Sigmoid colon (tissue), 3 donors: ENCODE results near the gene LILRA2.
"Not testable (repeated sequence)": the region's sequence is repeated elsewhere in the genome, so short reads cannot be mapped to it uniquely, and the experiment has no call there.

ENCODE experiments used
- POLR2A ChIP-seq, 2 donors: fragments of 450-650 bp; IDR thresholded peaks; one replicate each; pipeline ENCODE4 v1.6.1; 2016; ENCODE audit warnings: antibody characterized with exemption in 2 of 2, mild to moderate bottlenecking in 2 of 2, moderate library complexity in 2 of 2
- TF ChIP-seq, protein P1 (sequence below), 4 experiments: fragments of 450-650 bp in 3 of 4; fragments of 200-600 bp in 1 of 4; IDR thresholded peaks; one replicate each; pipeline ENCODE4 v1.5.1; 2016 to 2019; ENCODE audit warnings: antibody characterized with exemption in 4 of 4, mild to moderate bottlenecking in 3 of 4, moderate library complexity in 2 of 4

DNA sequence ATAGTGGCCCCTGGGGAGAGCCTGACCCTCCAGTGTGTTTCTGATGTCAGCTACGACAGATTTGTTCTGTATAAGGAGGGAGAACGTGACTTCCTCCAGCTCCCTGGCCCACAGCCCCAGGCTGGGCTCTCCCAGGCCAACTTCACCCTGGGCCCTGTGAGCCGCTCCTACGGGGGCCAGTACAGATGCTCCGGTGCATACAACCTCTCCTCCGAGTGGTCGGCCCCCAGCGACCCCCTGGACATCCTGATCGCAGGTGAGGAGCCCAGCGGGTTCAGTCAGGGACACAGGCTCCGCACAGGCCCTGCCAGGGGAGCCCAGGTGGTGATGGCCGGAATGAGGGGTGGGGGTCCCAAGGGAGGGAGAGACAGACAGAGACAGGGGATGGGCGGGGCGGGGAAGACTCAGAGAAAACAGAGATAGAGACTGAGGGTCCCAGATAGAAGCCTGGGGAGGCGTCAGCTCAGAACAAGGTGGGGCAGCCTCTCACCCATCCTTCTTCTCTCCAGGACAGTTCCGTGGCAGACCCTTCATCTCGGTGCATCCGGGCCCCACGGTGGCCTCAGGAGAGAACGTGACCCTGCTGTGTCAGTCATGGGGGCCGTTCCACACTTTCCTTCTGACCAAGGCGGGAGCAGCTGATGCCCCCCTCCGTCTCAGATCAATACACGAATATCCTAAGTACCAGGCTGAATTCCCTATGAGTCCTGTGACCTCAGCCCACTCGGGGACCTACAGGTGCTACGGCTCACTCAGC lies 22.3 kb downstream of the LILRA2 start:
- TF ChIP-seq POLR2A (IDR thresholded peaks at IDR 0.05) = not testable (repeated sequence)
- TF ChIP-seq, protein P1, sequence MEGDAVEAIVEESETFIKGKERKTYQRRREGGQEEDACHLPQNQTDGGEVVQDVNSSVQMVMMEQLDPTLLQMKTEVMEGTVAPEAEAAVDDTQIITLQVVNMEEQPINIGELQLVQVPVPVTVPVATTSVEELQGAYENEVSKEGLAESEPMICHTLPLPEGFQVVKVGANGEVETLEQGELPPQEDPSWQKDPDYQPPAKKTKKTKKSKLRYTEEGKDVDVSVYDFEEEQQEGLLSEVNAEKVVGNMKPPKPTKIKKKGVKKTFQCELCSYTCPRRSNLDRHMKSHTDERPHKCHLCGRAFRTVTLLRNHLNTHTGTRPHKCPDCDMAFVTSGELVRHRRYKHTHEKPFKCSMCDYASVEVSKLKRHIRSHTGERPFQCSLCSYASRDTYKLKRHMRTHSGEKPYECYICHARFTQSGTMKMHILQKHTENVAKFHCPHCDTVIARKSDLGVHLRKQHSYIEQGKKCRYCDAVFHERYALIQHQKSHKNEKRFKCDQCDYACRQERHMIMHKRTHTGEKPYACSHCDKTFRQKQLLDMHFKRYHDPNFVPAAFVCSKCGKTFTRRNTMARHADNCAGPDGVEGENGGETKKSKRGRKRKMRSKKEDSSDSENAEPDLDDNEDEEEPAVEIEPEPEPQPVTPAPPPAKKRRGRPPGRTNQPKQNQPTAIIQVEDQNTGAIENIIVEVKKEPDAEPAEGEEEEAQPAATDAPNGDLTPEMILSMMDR (IDR thresholded peaks at IDR 0.05) = not testable (repeated sequence)
